Esophagus muscularis mucosa (tissue), 4 donors: ENCODE measurements around the gene PALS2. TPM values are rescaled to one million over a fixed set of nuclear protein-coding genes. Genes with fewer than 3 reads are reported as not detected.

Experiments
- DNase-seq: peaks from one replicate; pipeline ENCODE4 v3.0.0-alpha.2; 2017; ENCODE audit errors: extremely low spot score
- H3K27ac ChIP-seq, 4 donors: fragments of 200-600 bp; sonication (generic); replicated peaks in 1 of 4; 1 replicate in 3 of 4; 2 replicates in 1 of 4; pipeline ENCODE4 v1.5.1; 2016 to 2019; ENCODE audit warnings: mild to moderate bottlenecking in 1 of 4
- H3K27me3 ChIP-seq, 4 donors: fragments of 200-600 bp; sonication (generic); one replicate each; pipeline versions ENCODE4 v1.5.1 to v1.6.0; 2016 to 2019
- H3K36me3 ChIP-seq, 4 donors: fragments of 200-600 bp; sonication (generic); one replicate each; pipeline ENCODE4 v1.5.1; 2016 to 2019
- H3K4me1 ChIP-seq, 4 donors: fragments of 200-600 bp; sonication (generic); one replicate each; pipeline ENCODE4 v1.5.1; 2016 to 2019
- H3K4me3 ChIP-seq, 4 donors: fragments of 200-600 bp; sonication (generic); 1 replicate in 2 of 4; 2 replicates in 2 of 4; pipeline ENCODE4 v1.5.1; 2016 to 2019; ENCODE audit warnings: mild to moderate bottlenecking in 4 of 4, moderate library complexity in 1 of 4
- H3K9me3 ChIP-seq, 4 donors: fragments of 200-600 bp; sonication (generic); 1 replicate in 3 of 4; 2 replicates in 1 of 4; pipeline ENCODE4 v1.5.1; 2016 to 2019
- EP300 ChIP-seq: sonication (generic); formaldehyde crosslinking; IDR thresholded peaks from one replicate; pipeline ENCODE4 v1.6.1; 2017; ENCODE audit warnings: antibody characterized with exemption
- POLR2A ChIP-seq: fragments of 450-650 bp; IDR thresholded peaks from one replicate; pipeline ENCODE4 v1.6.1; 2017; ENCODE audit warnings: antibody characterized with exemption, moderate library complexity, mild to moderate bottlenecking, low read depth
- POLR2AphosphoS5 ChIP-seq, 2 donors: sonication (generic); formaldehyde crosslinking; IDR thresholded peaks; one replicate each; pipeline ENCODE4 v1.6.1; 2017; ENCODE audit warnings: antibody characterized with exemption in 2 of 2
- WGBS: methylation state at CpG from one replicate; pipeline ENCODE4 v1.1.5; 2018; 5-methylcytosine and 5-hydroxymethylcytosine counted together
- intact Hi-C: fragments of 100-400 bp; cut with DNase I; formaldehyde crosslinking; loops from one replicate; pipeline ENCODE4 v1.15.1; 2023
- small RNA-seq, 3 donors: library from RNA; depleted of rRNA; stranded (forward); fragments of <200 nt; gene quantifications; one replicate each; pipeline ENCODE3, GENCODE V24; 2016
- total RNA-seq, 4 donors: library from RNA; depleted of rRNA; stranded (reverse); fragments of >200 nt; gene quantifications; one replicate each; pipeline versions ENCODE4 v1.1.0 to v1.2.1, GENCODE V29; 2016
- TF ChIP-seq, protein P1 (sequence below), 3 experiments: fragments of 200-600 bp in 2 of 3; fragments of 450-650 bp in 1 of 3; sonication (generic) in 2 of 3; IDR thresholded peaks; one replicate each; pipeline ENCODE4 v1.5.1; 2017 to 2019; ENCODE audit warnings: antibody characterized with exemption in 3 of 3, mild to moderate bottlenecking in 2 of 3, moderate library complexity in 1 of 3

Gene PALS2
- total RNA-seq, 4 donors from 2014 or later, result 9.0 to 16.3 (median 12.4) TPM

DNA sequence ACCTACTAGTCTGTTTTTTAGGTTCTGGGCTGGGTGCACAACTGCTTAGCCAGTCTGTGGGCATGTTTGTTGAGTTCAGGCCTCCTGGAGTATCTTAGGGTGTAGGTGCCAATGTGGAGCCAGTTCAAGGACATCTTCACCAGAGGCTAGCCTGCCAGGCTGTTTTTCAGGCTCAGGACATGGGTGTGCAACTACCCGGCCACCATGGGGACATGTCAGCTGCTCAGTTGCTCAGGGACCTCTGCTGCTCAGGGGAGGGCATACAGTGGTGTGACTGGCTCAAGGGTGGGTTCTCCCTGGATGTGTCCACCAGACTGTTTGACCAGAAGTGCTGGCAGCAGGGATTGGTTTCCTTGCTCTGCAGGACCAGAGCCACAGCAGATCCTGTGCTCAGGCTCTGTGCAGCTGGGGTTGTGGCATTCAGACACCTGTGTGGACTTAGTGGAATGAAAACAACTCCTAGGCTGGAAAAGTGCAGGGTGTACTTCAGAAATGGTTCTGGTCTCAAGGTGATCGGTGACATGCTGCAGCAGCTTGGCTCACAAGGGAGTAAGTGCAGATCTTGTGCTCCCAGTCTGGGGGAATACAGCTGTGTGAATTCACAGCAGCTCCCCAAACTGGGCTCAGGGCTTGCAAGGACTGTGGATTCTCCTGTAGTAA, 44.8 kb downstream of the PALS2 start:
- H3K36me3 ChIP-seq, result no peaks in the 10 kb centered on the region
- no peaks in the 10 kb centered on the region for H3K4me1 ChIP-seq
- intact Hi-C loops, result no loop called here
- WGBS, result no CpG with 5 or more reads among the region's 2 CpGs
- peaks cover 0 to 8% (median 3%) of the 10 kb centered on the region in 4 donors for H3K9me3 ChIP-seq
- H3K27me3 ChIP-seq, result no peaks in the 10 kb centered on the region
- no peak overlapping the region for H3K27ac ChIP-seq
- no peak for TF ChIP-seq POLR2AphosphoS5 (IDR thresholded peaks at IDR 0.05)
- no peak for TF ChIP-seq POLR2A
- TF ChIP-seq EP300, result no peak
- TF ChIP-seq, protein P1, sequence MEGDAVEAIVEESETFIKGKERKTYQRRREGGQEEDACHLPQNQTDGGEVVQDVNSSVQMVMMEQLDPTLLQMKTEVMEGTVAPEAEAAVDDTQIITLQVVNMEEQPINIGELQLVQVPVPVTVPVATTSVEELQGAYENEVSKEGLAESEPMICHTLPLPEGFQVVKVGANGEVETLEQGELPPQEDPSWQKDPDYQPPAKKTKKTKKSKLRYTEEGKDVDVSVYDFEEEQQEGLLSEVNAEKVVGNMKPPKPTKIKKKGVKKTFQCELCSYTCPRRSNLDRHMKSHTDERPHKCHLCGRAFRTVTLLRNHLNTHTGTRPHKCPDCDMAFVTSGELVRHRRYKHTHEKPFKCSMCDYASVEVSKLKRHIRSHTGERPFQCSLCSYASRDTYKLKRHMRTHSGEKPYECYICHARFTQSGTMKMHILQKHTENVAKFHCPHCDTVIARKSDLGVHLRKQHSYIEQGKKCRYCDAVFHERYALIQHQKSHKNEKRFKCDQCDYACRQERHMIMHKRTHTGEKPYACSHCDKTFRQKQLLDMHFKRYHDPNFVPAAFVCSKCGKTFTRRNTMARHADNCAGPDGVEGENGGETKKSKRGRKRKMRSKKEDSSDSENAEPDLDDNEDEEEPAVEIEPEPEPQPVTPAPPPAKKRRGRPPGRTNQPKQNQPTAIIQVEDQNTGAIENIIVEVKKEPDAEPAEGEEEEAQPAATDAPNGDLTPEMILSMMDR (IDR thresholded peaks at IDR 0.05), result no peak
- H3K4me3 ChIP-seq, result no peak overlapping the region
- DNase-seq, result no peak

DNA sequence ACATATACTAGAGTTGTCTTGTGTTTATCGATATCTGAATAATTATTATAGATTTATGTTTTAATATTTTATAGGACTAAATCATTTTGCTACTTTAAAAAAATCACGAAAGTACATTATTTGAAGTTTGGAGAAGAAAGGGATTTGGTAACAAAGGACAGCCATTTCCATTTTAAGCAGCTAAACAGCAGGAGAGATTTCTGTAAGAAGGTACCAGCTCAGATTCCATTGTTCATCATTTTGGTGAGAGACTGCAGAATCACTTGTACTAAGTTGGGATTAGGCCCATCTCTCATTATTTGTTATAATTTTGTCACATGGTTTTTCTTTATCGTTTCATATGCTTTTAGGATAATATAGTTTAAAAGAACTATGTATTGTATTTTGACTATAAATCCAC, 46.7 kb downstream of the PALS2 start:
- 90% methylated on average over 3 of the region's 3 CpGs for WGBS
- no peak overlapping the region for H3K27ac ChIP-seq
- intact Hi-C loops, result no loop called here

DNA sequence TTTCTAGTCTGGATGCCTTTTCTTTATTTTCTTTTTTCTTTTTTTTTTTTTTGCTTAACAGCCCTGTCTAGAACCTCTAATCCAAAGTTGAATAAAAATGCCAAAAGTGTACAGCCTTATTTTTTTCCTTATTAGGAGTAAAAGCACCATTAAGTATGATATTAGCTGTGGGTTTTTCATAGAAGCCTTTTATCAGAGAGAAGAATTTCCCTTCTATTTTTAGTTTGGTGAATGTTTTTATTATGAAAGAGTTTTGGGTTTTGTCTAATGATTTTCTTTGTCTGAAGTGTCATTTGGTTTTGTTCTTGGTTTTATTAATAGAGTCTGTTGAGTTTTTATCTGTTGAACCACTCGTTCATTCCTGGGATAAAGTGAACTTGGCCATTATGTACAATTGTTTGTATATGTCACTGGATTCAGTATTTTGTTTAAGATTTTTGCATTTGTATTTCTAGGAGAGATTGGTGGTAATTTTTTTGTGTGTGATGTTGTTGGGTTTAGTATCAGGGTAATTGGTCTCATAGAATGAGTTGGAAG, 49.5 kb downstream of the PALS2 start:
- Histone ChIP-seq H3K4me3 (no peak overlapping the region), H3K36me3 (no peaks in the 10 kb centered on the region), H3K27me3 (no peaks in the 10 kb centered on the region), H3K9me3 (no peaks in the 10 kb centered on the region), H3K27ac (no peak overlapping the region), H3K4me1 (no peaks in the 10 kb centered on the region)
- intact Hi-C loops, result no loop called here
- 61% methylated on average over 1 of the region's 1 CpG for WGBS
- no peak for TF ChIP-seq POLR2AphosphoS5 (IDR thresholded peaks at IDR 0.05)
- no peak for TF ChIP-seq EP300
- TF ChIP-seq, protein P1 (IDR thresholded peaks at IDR 0.05), result no peak
- no peak for TF ChIP-seq POLR2A
- no peak for DNase-seq

More for the DNA sequence above, 46.7 kb downstream of the PALS2 start:
- no peaks in the 10 kb centered on the region for H3K27me3 ChIP-seq
- H3K4me1 ChIP-seq, result no peaks in the 10 kb centered on the region
- DNase-seq, result no peak
- no peak overlapping the region for H3K4me3 ChIP-seq
- H3K9me3 ChIP-seq, result peaks cover 0 to 8% (median 3%) of the 10 kb centered on the region in 4 donors
- no peaks in the 10 kb centered on the region for H3K36me3 ChIP-seq
- TF ChIP-seq EP300, result no peak
- TF ChIP-seq, protein P1 (IDR thresholded peaks at IDR 0.05), result no peak
- no peak for TF ChIP-seq POLR2AphosphoS5 (IDR thresholded peaks at IDR 0.05)
- no peak for TF ChIP-seq POLR2A

Small RNA genes lying within 50 kb of the gene (small RNA-seq; reads per million reads assigned to genes)
- gene RNU6-1103P, result 0 reads per million in 3 donors
- gene SUMO2P14, result 0 reads per million in 3 donors

Other genes starting within 250 kb of the PALS2 start
- gene GSDME, start 184.0 kb downstream of the PALS2 start, total RNA-seq, result 10 to 100 TPM in 3 of 4 donors, 1 to 10 TPM in 1; 6.5 to 12.2 (median 11.0) TPM